ENCODE data around the gene VAMP4. TPM values are rescaled to one million over a fixed set of nuclear protein-coding genes. Genes with fewer than 3 reads are reported as not detected.

VAMP4 gene, protein sequence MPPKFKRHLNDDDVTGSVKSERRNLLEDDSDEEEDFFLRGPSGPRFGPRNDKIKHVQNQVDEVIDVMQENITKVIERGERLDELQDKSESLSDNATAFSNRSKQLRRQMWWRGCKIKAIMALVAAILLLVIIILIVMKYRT
- total RNA-seq, result 4.3 and 5.2 TPM in 2 replicates

DNA sequence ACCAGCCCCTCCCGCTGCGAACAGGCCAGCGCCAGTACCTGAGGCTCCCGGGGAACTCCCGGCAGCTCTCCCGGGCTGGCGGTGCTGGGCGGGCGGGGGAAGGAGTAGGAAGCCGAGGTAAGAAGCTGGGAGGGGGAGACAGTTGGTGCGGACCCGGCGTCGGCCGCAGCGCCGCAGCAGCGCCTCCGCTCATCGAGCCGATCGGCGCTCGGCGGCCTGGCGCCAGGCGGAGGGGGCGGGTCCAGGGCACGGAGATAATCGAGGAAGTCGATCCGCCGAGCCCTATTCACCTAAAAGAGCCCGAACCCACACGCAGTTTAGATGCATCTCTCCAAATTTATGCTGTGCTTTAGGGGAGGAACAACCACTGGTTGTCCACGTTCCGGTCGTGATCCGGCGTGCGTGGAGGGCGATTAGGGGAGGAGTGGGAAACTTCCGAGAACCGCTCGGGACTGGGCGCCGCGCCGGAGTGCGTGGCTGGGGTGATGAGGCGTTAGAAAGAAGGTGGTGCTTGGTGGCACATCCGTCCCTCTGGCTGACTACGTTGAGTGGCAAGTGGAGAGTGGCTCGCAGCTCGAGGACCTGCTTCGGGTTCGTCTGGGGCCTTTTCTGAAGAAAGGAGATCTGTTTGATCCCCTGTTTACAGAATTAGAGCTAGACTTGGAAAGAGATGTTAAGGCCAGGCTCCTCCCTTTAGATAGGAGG, at the start of gene VAMP4:
TSS of gene VAMP4 (minus strand) at position 194 of the 705 bp plus-strand sequence. CDS start 3,651 bp downstream, outside the sequence.
- peak; percentile 39 for DNase-seq (ENCODE audit: low read depth, low spot score)

DNA sequence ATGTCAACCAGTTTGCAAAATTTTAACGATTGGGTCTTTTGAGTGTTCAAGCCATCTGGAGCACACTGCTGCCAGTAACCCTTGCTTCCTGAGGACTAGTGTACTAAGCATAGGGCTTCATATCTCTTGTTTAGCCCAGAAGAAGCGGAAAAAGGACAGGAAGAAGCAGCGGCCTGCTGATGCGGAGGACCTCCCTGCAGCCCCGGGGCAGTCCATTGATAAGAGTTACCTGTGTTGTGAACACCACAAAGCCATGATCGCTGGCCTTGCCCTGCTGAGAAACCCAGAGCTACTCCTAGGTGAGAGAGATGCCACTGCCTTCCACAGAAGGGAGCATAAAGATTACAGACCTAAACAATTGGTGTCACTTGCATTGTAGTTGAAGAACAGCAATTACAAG, 48.5 kb upstream of the VAMP4 start:
- DNase-seq (ENCODE audit: low read depth, low spot score), result no peak

DNA sequence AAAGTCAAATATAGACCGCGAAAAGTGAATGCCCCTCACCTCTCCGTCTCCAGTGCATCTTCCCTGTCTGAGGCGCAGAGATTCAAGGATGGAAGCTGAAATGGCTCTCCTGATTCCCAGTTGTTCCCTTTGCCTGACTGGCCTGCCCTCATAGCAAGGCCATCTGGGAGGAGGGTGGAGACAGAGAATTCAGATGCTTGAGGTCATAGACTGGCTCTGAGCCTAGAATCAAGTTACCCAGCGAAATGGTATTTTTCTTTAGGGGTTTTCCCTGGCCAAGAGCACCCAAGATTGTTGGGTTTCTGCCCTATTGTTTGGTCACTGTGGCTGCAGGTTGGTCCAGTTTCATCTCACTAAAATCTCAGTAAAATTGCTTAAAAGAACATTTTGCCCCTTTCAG, 46.8 kb upstream of the VAMP4 start:
- DNase-seq (ENCODE audit: low read depth, low spot score), result no peak

DNA sequence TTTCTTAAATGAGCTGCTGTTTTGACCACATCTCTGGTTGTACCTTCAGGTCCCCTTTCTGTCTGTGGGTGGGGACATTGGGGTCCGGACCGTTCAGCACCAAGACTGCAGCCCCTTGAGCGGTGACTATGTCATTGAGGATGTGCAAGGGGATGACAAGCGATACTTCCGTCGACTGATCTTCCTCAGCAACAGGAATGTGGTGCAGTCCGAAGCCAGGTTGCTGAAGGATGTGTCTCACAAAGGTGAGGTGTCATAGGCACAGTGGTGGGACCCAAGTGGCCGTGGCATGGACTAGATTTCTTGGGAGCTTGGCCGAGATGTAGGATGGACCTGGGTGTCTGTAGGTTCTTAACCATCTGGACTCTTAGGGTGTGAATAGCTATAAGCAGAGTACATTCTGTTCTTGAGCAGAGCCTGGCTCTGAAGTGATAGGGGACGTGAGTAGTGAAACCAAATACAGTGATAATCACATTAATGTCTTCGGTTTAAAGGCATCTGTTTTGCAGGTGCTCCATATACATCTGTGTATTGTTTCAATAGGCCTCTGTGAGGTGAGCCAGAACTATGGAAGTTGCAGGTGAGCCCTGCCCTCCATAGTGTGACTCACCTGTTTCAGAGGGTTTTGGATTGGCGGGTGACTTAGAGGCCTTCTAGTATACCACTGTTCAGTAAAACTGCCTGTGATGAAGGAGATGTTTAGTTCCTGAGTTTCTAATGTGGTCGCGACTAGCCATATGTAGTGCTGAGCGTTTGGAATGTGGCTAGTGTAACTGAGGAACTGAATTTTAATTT, 46.0 kb upstream of the VAMP4 start:
- DNase-seq (ENCODE audit: low read depth, low spot score), result no peak

- DNase-seq (ENCODE audit: low read depth, low spot score), result no peak
Measured at GRCh38 chr1:171786534-171786933, 44.7 kb upstream of the VAMP4 start.

DNA sequence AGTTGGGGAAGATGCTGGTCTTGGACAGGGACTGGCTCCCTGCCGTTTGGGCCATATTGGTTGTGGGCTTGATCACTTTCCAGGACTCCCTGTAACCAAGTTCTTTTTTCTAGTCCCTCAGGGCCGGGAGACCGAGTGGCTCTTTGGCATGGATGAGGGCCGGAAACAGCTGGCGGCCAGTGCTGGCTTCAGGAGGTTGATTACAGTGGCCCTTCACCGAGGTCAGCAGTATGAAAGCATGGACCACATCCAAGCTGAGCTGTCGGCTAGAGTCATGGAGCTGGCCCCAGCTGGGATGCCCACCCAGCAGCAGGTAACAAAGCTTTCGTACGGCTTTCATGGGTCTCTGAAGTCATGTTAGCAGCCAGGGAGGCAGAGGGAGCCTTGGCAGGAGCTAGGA, 43.9 kb upstream of the VAMP4 start:
- no peak for DNase-seq (ENCODE audit: low read depth, low spot score)

GRCh38 chr1:171784784-171785183, 42.9 kb upstream of the VAMP4 start:
- no peak for DNase-seq (ENCODE audit: low read depth, low spot score)

- DNase-seq (ENCODE audit: low read depth, low spot score), result no peak
Measured at GRCh38 chr1:171783816-171784530, 42.1 kb upstream of the VAMP4 start.

DNA sequence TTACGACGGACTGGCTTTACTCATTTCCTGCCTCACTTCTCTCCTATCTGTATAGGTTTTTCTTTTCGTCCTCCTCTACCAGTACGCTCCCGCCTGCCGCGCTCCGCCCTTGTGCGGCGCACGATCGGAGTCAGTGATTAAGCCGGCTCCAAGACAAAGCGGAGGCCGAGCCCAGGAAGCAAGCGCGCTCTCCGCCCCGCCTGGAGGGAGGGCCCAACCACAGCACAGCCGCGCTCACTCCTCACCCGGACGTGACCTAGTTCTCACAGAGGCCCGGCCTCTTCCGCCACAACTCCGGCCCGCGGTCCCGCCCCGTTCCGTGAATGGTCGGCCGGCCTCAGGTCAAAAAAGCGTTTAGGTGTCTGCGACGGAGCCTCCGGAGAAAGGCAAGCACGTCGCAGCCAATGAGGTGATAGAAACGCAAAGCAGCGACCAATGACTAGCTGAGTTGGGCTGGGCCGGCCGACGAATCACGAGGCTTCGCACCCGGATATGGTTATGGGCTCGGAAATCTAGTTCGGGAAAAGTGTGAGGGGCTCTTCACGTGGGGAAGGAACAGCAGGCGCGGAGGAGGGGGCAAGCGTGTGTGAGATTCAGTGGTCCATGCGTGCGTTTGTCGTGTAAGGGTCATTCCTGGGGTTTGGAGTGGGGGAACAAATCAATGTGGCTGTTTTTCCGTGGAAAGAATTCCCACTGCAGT, 39.5 kb upstream of the VAMP4 start, which contains the start of gene METTL13:
TSS of gene METTL13 (plus strand) at position 485 of the 700 bp plus-strand sequence. CDS start 308 bp downstream, outside the sequence.
- DNase-seq (ENCODE audit: low read depth, low spot score), result peak; percentile 97

- DNase-seq (ENCODE audit: low read depth, low spot score), result no peak
Measured at GRCh38 chr1:171780583-171781175, 38.8 kb upstream of the VAMP4 start.

- no peak for DNase-seq (ENCODE audit: low read depth, low spot score)
Measured at GRCh38 chr1:171772312-171772711, 30.4 kb upstream of the VAMP4 start.

DNA sequence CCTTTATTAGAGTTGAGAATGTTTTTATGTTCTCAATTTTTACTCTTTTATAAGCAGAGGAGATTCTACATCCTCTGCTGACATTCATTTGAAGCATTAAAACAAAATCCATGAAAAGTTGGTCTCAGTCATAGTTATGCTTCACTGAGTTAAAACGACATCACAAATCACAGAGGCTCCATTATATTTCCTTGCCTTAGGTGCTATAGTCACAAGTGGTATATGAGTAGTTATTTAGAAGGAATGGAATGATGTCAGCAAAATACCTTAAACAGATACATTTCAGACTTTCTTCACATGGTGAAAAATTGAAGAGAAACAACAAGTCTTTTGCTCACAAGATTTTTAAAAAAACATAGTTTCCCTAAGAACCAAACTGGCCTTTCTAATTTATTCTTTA, 27.9 kb upstream of the VAMP4 start:
- DNase-seq (ENCODE audit: low read depth, low spot score), result no peak

- no peak for DNase-seq (ENCODE audit: low read depth, low spot score)
Measured at GRCh38 chr1:171769171-171769570, 27.3 kb upstream of the VAMP4 start.

DNA sequence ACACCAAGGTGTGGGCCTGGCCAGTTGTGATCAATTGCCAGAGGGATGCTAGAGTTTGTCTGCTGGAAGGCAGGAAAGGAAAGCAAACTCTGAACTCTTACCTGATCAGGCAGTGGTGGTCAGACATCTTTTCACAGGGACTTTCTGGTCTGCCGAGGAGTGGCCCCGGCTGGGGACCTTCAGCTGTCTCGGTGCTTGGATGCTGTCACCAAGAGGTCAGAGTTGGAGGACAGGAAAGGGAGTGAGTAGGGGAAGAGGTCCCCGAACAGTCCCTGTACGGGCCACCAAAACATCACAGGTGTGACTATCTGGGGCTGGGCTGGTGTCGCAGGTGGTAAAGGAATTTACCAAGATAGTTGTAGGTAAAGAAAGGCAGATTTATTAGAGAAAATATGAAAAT, 21.9 kb upstream of the VAMP4 start:
- DNase-seq (ENCODE audit: low read depth, low spot score), result no peak

- DNase-seq (ENCODE audit: low read depth, low spot score), result no peak
Measured at GRCh38 chr1:171762143-171762563, 20.3 kb upstream of the VAMP4 start.

- no peak for DNase-seq (ENCODE audit: low read depth, low spot score)
Measured at GRCh38 chr1:171758011-171758410, 16.1 kb upstream of the VAMP4 start.

DNA sequence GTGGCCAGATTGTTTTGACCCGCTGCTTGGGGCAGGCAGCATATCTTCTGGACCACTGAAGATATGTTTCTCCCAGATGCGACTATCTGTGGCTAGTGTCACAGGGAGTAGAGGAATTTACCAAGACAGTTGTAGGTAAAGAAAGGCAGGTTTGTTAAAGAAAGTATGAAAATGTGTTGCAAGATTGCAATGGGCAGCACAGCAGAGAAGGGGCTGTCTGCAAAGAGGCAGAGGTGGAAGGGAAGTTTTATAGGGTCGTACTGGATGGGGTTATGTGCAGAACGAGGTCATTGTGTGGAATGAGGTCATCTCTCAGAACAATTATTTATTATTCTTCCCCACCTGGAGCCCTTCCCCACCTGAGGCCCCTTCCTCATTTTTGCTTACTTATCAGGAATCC, 15.0 kb upstream of the VAMP4 start:
- no peak for DNase-seq (ENCODE audit: low read depth, low spot score)

- no peak for DNase-seq (ENCODE audit: low read depth, low spot score)
Measured at GRCh38 chr1:171754971-171755370, 13.1 kb upstream of the VAMP4 start.

GRCh38 chr1:171754353-171754705, 12.5 kb upstream of the VAMP4 start:
- no peak for DNase-seq (ENCODE audit: low read depth, low spot score)

DNA sequence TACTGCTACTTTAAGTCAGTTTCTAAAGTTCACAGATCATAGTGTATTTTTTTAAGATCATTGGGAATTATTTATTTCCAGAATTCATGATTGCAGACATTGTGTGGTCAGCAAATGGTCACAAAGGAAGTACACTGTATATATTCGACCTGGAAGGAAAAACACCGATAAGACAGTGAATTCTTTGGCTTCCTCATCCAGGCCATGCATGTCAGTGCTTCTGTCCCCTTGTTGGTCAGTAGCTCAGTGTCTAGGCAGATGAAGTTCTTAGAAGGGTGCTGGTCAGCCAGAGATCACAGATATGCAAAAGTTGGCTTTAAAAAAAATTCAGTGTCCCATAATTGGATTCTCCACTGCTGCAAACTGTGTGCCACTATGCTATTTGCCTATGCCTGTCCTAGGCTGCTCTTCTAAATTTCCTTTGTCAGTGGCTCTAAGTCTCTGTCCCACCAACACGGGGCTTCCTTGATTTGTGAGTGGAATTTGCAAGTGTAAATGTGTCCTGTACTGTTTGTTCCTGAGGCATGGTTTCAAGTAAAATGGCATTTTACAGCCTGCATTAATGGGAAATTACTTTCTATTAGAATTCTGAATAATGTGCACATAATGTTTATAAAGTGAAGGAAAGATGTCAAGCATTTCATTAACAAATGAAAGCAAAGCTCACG, 12.0 kb upstream of the VAMP4 start:
- no peak for DNase-seq (ENCODE audit: low read depth, low spot score)
